GM04504 (cell line): ENCODE measurements around the gene ESYT2.
"Not testable (repeated sequence)": the region's sequence is repeated elsewhere in the genome, so short reads cannot be mapped to it uniquely, and the experiment has no call there.

Experiments
- DNase-seq: peaks from one replicate; pipeline ENCODE4 v3.0.0-alpha.2; 2012; ENCODE audit warnings: low read depth

ESYT2 gene

GRCh38 chr7:158724658-158725505 is 104.4 kb downstream of the ESYT2 start:
- no peak for DNase-seq

- no peak for DNase-seq
These were observed 105.5 kb downstream of the ESYT2 start for GRCh38 chr7:158723714-158724385.

DNA sequence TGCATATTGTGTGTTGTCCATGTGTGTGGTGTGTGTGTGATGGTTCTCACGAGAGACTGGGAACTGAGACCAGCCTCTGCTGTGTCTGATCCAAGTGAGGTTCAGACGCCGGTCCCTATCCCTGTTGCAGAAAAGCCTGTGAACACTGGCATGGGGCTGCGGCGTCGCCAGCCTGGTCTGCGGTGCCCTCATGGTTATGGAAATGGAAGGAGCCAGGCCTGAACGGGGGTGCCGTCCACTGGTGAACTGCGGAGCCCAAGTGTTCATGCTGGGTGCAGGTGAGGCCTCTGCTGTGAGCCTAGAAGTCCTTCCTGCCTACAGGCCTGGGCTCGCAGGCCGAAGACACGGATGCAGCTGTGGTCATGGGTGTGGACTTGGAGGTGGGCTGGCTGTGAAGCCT is 106.0 kb downstream of the ESYT2 start:
- DNase-seq = no peak

DNA sequence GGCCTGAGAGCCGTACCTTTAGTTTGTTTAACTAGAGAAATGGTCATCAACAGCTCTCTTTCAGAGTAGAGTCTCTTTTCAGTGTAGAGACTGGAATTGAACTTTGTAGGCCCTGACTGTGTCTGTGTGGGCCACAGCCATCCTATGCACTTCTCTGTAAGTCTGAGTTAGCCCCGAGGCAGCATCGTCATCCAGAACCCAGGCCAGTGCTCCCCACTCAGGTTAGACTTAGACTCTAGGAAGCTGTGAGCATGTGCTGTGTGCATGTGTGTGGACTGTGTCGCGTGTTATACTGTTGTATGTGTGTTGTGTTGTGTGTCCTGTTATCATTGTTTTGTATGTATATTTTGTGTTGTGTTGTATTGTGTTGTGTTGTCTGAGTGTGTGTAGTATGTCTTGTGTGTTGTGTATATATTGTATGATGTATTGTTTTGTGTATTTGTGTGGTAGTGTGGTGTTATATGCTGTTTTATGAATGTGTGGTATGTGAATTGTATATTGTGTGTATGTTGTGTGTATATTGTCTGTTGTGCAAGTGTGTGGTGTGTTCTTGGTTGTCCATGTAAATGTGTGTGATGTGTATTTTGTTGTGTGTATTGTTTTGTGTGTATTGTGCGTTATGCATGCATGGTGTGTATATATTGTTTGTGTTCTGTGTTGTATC is 106.6 kb downstream of the ESYT2 start:
- no peak for DNase-seq

- DNase-seq = no peak
These were observed 109.2 kb downstream of the ESYT2 start for GRCh38 chr7:158720112-158720511.

DNA sequence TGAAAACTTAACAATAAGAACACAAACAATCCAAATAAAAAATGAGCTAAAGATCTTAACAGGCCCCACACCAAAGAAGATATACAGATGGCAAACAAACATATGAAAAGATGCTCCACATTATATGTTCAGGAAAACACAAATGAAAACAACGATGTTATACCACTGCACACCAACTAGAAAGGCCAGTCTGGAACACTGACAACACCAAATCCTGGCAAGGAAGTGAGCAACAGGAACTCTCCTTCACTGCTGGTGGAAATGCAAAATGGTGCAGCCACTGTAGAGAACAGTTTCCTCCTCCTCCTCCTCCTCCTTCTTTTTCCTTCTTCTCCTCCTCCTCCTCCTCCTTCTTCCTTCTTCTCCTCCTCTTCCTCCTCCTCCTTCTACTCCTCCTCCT is 112.5 kb downstream of the ESYT2 start:
- no peak for DNase-seq

DNA sequence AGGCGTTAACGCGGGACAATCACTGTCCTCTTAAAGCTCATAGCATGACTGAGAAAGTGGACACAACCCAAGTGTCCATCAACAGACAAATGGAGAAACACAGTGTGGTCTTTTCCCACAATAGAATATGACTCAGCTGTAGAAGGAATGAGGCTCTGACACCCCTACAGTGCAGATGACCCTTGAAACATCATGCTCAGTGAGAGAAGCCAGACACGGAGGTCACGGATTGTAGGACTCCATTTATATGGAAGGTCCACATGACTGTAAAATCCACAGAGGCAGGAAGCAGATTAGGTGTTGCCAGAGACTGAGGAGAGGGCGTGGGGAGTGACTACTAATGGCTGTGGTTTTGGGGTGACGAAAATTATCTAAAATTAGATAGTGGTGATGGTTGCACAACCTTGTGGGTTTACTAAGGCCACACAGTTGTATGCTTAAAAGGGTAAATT is 118.6 kb downstream of the ESYT2 start:
- DNase-seq = peak; percentile 25

GRCh38 chr7:158707610-158708009 is 121.7 kb downstream of the ESYT2 start:
- no peak for DNase-seq

DNA sequence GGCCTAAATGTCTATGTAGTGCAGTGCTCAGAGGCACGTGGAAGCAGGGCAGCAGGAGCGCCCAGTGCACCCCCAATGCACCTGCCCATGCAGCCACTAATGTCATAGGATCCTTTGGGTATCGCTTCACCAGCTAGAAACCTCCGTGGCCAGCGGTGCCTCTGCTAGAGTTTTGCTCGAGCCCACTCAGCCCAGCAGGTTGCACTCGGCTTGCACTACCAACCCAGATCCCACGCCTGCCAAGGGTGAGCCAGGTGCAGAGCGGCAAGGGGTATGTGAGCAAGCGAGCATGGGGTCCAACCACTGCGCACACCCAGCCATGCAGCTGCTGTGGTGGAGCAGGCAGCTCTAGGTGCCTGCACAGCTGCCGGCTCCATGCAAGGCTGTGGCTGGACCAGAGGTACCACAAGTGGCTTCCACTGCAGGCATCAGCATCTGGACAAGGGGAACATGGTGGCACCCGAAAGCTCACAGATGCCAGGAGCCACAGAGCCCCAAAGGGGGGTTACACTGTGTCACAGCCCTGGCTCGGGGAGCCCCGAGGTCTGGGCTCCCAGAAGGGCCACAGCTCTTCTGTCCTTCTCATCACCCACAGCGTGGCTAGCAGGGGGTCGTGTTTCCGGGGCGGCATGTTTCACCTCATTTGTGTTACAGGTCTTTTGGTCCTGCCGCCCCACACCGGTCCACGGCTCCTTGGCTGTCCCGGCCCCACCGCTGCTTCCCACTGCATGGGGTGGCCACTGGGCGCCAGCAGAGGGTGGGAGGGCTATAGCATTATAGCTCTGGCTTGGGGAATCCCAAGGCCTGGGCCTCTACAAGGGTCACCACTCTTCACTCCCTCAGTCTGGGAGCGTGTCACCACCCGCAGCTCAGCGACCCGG is 122.4 kb downstream of the ESYT2 start:
- DNase-seq = no peak

- DNase-seq = no peak
These were observed 123.0 kb downstream of the ESYT2 start for GRCh38 chr7:158706273-158706704.

DNA sequence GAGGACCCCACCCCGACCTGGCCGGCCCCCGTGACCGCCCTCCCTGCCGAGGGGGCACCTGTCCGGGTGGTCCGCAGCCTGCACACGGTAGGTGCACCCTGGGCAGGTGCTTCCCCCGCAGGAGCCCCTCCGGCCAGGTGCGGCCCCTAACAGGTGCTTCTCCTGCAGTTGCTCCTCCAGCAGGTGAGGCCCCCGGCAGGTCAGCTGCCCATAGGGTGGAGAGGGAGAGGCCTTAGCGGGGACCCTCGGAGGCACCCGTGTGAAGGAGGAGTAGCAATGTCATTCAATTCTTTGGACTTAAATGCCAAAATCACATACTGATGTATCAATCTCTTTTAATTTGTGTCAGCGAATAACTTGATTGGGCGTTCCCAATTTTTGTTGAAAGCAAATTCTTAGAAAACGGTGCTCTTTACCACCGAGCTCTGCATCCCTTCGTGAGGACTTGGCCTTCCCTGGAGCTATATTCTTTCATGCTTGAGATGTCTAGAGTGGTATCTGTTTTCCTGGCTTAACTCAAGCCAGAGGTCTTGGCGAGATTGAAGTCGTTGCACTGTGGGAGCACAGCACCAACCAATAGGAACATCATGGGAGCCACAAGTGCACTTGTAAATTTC is 124.0 kb downstream of the ESYT2 start:
- no peak for DNase-seq

GRCh38 chr7:158704524-158705233 is 124.6 kb downstream of the ESYT2 start, which contains the start of gene NCAPG2:
TSS of gene NCAPG2 (minus strand) at chr7:158704804. CDS start at chr7:158701899, 2,905 bp downstream.
- peak; percentile 98 for DNase-seq

DNA sequence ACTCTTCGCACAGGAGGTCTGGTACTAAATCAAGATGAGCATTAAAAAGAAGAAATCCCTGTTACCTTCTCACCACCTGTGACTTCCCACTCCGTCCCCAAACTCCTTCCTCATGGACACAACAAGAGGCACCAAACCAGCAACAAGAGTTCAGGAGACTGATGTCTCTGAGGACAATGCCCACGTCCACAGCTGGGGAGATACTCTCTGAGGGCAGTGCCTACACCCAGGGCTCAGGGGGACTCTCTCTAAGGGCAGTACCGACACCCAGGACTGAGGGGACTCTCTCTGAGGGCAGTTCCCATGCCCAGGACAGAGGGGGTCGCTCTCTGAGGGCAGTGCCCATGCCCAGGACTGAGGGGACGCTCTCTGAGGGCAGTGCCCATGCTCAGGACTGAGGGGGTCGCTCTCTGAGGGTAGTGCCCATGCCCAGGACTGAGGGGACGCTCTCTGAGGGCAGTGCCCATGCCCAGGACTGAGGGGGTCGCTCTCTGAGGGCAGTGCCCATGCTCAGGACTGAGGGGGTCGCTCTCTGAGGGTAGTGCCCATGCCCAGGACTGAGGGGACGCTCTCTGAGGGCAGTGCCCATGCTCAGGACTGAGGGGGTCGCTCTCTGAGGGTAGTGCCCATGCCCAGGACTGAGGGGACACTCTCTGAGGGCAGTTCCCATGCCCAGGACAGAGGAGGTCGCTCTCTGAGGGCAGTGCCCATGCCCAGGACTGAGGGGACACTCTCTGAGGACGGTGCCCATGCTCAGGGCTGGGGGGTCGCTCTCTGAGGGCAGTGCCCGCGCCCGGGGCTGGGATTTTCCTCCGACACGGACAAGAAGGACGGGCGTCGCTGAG is 125.4 kb downstream of the ESYT2 start:
- not testable (repeated sequence) for DNase-seq

GRCh38 chr7:158702944-158703343 is 126.4 kb downstream of the ESYT2 start:
- no peak for DNase-seq

GRCh38 chr7:158702196-158702595 is 127.1 kb downstream of the ESYT2 start:
- DNase-seq = no peak

DNA sequence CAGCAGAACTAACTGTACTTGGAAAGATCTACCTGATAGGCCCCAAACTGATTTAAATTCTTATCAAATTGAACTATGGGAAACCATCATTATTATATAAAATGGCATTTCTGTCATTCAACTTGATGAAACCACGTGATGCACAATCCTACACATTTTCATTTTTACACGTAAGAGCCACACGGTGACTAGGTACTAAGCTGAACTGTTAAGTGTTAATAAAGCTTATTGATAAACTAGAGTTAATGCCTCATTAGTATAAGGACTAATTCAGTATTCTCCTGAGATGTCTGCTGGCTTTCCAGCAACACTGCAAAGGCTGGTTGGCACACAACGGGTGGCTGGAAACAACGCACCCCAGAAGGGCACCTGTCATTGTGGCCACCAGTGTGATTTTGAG is 129.3 kb downstream of the ESYT2 start:
- no peak for DNase-seq

- DNase-seq = no peak
These were observed 130.0 kb downstream of the ESYT2 start for GRCh38 chr7:158699341-158699740.

DNA sequence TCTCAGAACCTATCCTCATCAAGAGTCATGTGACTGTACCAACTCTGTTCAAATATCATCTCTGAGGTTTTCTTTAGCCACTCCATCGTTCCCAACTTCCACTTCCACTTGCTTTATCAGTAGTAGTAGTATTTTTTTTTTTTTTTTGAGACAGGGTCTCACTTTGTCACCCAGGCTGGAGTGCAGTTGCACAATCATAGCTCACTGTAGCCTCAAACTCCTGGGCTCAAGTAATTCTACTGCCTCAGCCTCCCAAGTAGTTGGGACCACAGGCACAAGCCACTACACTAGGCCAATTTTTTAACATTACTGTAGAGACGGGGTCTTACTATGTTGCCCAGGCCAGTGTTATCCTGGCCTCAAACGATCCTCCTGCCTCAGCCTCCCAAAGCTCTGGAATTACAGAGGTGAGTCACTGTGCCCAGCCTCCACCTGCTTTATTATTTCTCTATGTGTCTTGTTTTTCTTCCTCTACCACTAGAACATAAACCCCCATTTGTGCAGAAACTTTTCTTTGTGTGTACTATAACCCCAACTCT is 130.6 kb downstream of the ESYT2 start:
- no peak for DNase-seq

- DNase-seq = not testable (repeated sequence)
These were observed 131.7 kb downstream of the ESYT2 start for GRCh38 chr7:158697597-158697996.
